ENCODE data around the gene STARD6.

STARD6 gene

GRCh38 chr18:54284981-54285785, 72.5 kb downstream of the STARD6 start:
- no peak for TF ChIP-seq CTCF (IDR thresholded peaks at IDR 0.05; ENCODE audit: borderline replicate concordance, control extremely low read depth, extremely low read depth, insufficient read depth, missing control alignments)
- in situ Hi-C loops (cut with MboI; ENCODE audit: low sequenced_read_pairs, unreplicated experiment) = no loop called here
- DNase-seq (ENCODE audit: low spot score) = peak; percentile 52

- no peak for DNase-seq (ENCODE audit: low spot score)
- in situ Hi-C loops (cut with MboI; ENCODE audit: low sequenced_read_pairs, unreplicated experiment) = no loop called here
- no peak for TF ChIP-seq CTCF (IDR thresholded peaks at IDR 0.05; ENCODE audit: borderline replicate concordance, control extremely low read depth, extremely low read depth, insufficient read depth, missing control alignments)
Measured at GRCh38 chr18:54284535-54284934, 73.1 kb downstream of the STARD6 start.

- DNase-seq (ENCODE audit: low spot score) = no peak
- in situ Hi-C loops (cut with MboI; ENCODE audit: low sequenced_read_pairs, unreplicated experiment) = no loop called here
- no peak for TF ChIP-seq CTCF (IDR thresholded peaks at IDR 0.05; ENCODE audit: borderline replicate concordance, control extremely low read depth, extremely low read depth, insufficient read depth, missing control alignments)
Measured at GRCh38 chr18:54280220-54280569, 77.5 kb downstream of the STARD6 start.

GRCh38 chr18:54279477-54280219, 78.0 kb downstream of the STARD6 start:
- DNase-seq (ENCODE audit: low spot score) = no peak
- no peak for TF ChIP-seq CTCF (IDR thresholded peaks at IDR 0.05; ENCODE audit: borderline replicate concordance, control extremely low read depth, extremely low read depth, insufficient read depth, missing control alignments)
- in situ Hi-C loops (cut with MboI; ENCODE audit: low sequenced_read_pairs, unreplicated experiment) = no loop called here

GRCh38 chr18:54278615-54279014, 79.0 kb downstream of the STARD6 start:
- in situ Hi-C loops (cut with MboI; ENCODE audit: low sequenced_read_pairs, unreplicated experiment) = no loop called here
- no peak for DNase-seq (ENCODE audit: low spot score)
- TF ChIP-seq CTCF (IDR thresholded peaks at IDR 0.05; ENCODE audit: borderline replicate concordance, control extremely low read depth, extremely low read depth, insufficient read depth, missing control alignments) = no peak

- TF ChIP-seq CTCF (IDR thresholded peaks at IDR 0.05; ENCODE audit: borderline replicate concordance, control extremely low read depth, extremely low read depth, insufficient read depth, missing control alignments) = no peak
- in situ Hi-C loops (cut with MboI; ENCODE audit: low sequenced_read_pairs, unreplicated experiment) = no loop called here
- DNase-seq (ENCODE audit: low spot score) = no peak
Measured at GRCh38 chr18:54277899-54278298, 79.8 kb downstream of the STARD6 start.

Measured in GM13976 (cell line).